MM.1S (cell line): ENCODE results near the gene REX1BD.

Experiments
- DNase-seq: peaks from one replicate; pipeline ENCODE4 v3.0.0-alpha.2; 2015
- H2AFZ ChIP-seq: fragments of 300-600 bp; sonication (generic); 2 replicates; pipeline ENCODE4 v1.6.0; 2016; ENCODE audit warnings: antibody characterized with exemption, low read length
- H3F3A ChIP-seq: fragments of 300-600 bp; sonication (generic); 2 replicates; pipeline ENCODE4 v1.6.1; 2016; ENCODE audit warnings: mild to moderate bottlenecking, antibody characterized with exemption, low read length, moderate library complexity, mixed read lengths; ENCODE audit not compliant: insufficient read depth
- H3K27ac ChIP-seq: fragments of 300-600 bp; sonication (generic); 2 replicates; pipeline ENCODE4 v1.5.1; 2016; ENCODE audit warnings: mild to moderate bottlenecking, low read length
- H3K27me3 ChIP-seq: fragments of 300-600 bp; sonication (generic); replicated peaks from 2 replicates; pipeline ENCODE4 v1.6.0; 2016; ENCODE audit warnings: low read length; ENCODE audit not compliant: insufficient read depth
- H3K36me3 ChIP-seq: fragments of 300-600 bp; sonication (generic); replicated peaks from 2 replicates; pipeline ENCODE4 v1.6.1; 2016; ENCODE audit warnings: mild to moderate bottlenecking, low read length, mixed read lengths; ENCODE audit not compliant: insufficient read depth
- H3K4me1 ChIP-seq: fragments of 300-600 bp; sonication (generic); 2 replicates; pipeline ENCODE4 v1.6.1; 2016; ENCODE audit warnings: low read length, mixed read lengths
- H3K4me2 ChIP-seq: fragments of 300-600 bp; sonication (generic); 2 replicates; pipeline ENCODE4 v1.6.0; 2016; ENCODE audit warnings: low read depth, low read length
- H3K4me3 ChIP-seq: fragments of 300-600 bp; sonication (generic); 2 replicates; pipeline ENCODE4 v1.5.1; 2016; ENCODE audit warnings: low read length, mixed read lengths
- H3K79me2 ChIP-seq: fragments of 300-600 bp; sonication (generic); 2 replicates; pipeline ENCODE4 v1.6.1; 2016; ENCODE audit warnings: mixed run types, low read length, mixed read lengths
- H3K9ac ChIP-seq: fragments of 300-600 bp; sonication (generic); 2 replicates; pipeline ENCODE4 v1.6.1; 2016; ENCODE audit warnings: low read length, mixed read lengths
- H3K9me2 ChIP-seq: fragments of 300-600 bp; sonication (generic); replicated peaks from 2 replicates; pipeline ENCODE4 v1.6.1; 2016; ENCODE audit warnings: mild to moderate bottlenecking, low read length, mixed read lengths; ENCODE audit not compliant: insufficient read depth
- H3K9me3 ChIP-seq: fragments of 300-600 bp; sonication (generic); replicated peaks from 2 replicates; pipeline ENCODE4 v1.6.1; 2016; ENCODE audit warnings: mild to moderate bottlenecking, low read length, mixed read lengths; ENCODE audit not compliant: insufficient read depth
- H4K20me1 ChIP-seq: fragments of 300-600 bp; sonication (generic); 2 replicates; pipeline ENCODE4 v1.6.1; 2016; ENCODE audit warnings: mild to moderate bottlenecking, low read length, moderate library complexity, mixed read lengths; ENCODE audit not compliant: insufficient read depth
- CTCF ChIP-seq: fragments of 300-600 bp; sonication (generic); IDR thresholded peaks from 2 replicates; pipeline ENCODE4 v1.5.1; 2016; ENCODE audit warnings: antibody characterized with exemption, low read length, mixed read lengths
- EZH2 ChIP-seq: fragments of 300-600 bp; sonication (generic); optimal IDR thresholded peaks from 2 replicates; pipeline ENCODE3; 2017; ENCODE audit warnings: low read depth, mild to moderate bottlenecking, antibody characterized with exemption, low read length, mixed read lengths
- EZH2phosphoT487 ChIP-seq: fragments of 300-600 bp; sonication (generic); IDR thresholded peaks from 2 replicates; pipeline ENCODE4 v1.6.1; 2018; ENCODE audit warnings: antibody characterized with exemption, low read length

REX1BD gene

DNA sequence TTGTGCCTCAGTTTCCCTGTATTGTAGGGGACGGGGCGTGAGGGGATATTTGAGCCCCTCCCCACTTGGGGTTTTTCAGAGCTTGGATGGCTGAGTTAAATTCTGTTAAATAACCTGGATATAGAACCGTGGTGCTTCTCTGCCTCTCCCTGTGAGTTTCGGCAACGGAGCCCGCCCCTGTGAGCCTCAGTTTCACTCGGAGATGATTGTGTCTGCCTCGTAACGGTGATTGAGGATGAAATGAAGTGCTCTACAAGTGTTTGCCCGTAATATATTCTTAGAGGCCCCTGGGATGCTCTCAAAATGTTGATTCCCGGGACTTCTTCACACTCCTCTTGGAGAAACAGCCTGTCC, 30.4 kb upstream of the REX1BD start:
- peak overlapping the region; percentile 77 for H2AFZ ChIP-seq
- peaks cover 31% of the 10 kb centered on the region for H3K79me2 ChIP-seq
- no peaks in the 10 kb centered on the region for H3K36me3 ChIP-seq
- H3K4me1 ChIP-seq = 0 out of 2 replicates have a peak, but pooled peaks cover 3% of the 10 kb centered on the region
- peak overlapping the region; percentile 99 for H3K4me3 ChIP-seq
- no peaks in the 10 kb centered on the region for H3K27me3 ChIP-seq
- H3K4me2 ChIP-seq = peak overlapping the region; percentile 60
- peaks cover 15% of the 10 kb centered on the region for H3F3A ChIP-seq
- H4K20me1 ChIP-seq = no peaks in the 10 kb centered on the region
- H3K9ac ChIP-seq = peak overlapping the region; percentile 96
- no peaks in the 10 kb centered on the region for H3K9me3 ChIP-seq
- DNase-seq = no peak
- peak overlapping the region; percentile 59 for H3K27ac ChIP-seq
- TF ChIP-seq CTCF (no peak), EZH2phosphoT487 (no peak), EZH2 (no peak)
- H3K9me2 ChIP-seq = no peaks in the 10 kb centered on the region

GRCh38 chr19:18558604-18559003, 30.0 kb upstream of the REX1BD start:
- Histone ChIP-seq H3K27me3 (no peaks in the 10 kb centered on the region), H4K20me1 (no peaks in the 10 kb centered on the region), H3K79me2 (peaks cover 31% of the 10 kb centered on the region), H3K27ac (peak overlapping the region; percentile 59), H3K4me1 (0 out of 2 replicates have a peak, but pooled peaks cover 3% of the 10 kb centered on the region), H3F3A (peaks cover 15% of the 10 kb centered on the region), H3K36me3 (no peaks in the 10 kb centered on the region), H2AFZ (no peak overlapping the region), H3K9me2 (no peaks in the 10 kb centered on the region), H3K4me2 (peak overlapping the region; percentile 60), H3K9me3 (no peaks in the 10 kb centered on the region), H3K9ac (peak overlapping the region; percentile 96), H3K4me3 (peak overlapping the region; percentile 99)
- no peak for TF ChIP-seq CTCF
- no peak for TF ChIP-seq EZH2phosphoT487
- no peak for TF ChIP-seq EZH2
- DNase-seq = no peak

DNA sequence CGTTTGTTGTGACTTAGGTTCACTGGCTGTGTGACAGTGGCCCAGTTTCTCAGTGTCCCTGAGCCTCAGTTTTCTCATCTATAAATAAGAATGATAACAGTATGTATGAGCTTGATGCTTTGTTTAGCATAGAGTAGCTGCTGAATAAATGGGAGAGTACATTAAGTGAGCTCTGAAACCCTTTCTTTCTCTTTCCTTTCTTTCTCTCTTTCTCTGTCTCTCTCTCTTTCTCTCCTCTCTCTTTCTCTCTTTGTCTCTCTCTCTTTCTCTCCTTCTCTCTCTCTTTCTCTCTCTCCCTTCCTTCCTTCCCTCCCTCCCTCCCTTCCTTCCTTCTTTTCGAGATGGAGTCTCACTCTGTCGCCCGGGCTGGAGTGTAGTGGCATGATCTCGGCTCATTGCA, 28.9 kb upstream of the REX1BD start:
- TF ChIP-seq EZH2 = no peak
- TF ChIP-seq EZH2phosphoT487 = no peak
- no peak for TF ChIP-seq CTCF
- peaks cover 15% of the 10 kb centered on the region for H3F3A ChIP-seq
- no peak overlapping the region for H3K27ac ChIP-seq
- H3K79me2 ChIP-seq = peaks cover 31% of the 10 kb centered on the region
- no peak overlapping the region for H3K4me3 ChIP-seq
- H3K9me3 ChIP-seq = no peaks in the 10 kb centered on the region
- H3K27me3 ChIP-seq = no peaks in the 10 kb centered on the region
- no peak overlapping the region for H3K4me2 ChIP-seq
- H3K4me1 ChIP-seq = 0 out of 2 replicates have a peak, but pooled peaks cover 3% of the 10 kb centered on the region
- H3K9me2 ChIP-seq = no peaks in the 10 kb centered on the region
- H2AFZ ChIP-seq = no peak overlapping the region
- H4K20me1 ChIP-seq = no peaks in the 10 kb centered on the region
- H3K36me3 ChIP-seq = no peaks in the 10 kb centered on the region
- no peak for DNase-seq
- H3K9ac ChIP-seq = no peak overlapping the region
